Upper lobe of left lung (tissue), 4 donors: ENCODE data around the gene AGAP1.

Experiments
- POLR2A ChIP-seq, 4 donors: fragments of 450-650 bp; IDR thresholded peaks; one replicate each; pipeline ENCODE4 v1.5.1; 2016 to 2017; ENCODE audit warnings: antibody characterized with exemption in 4 of 4, mild to moderate bottlenecking in 2 of 4
- TF ChIP-seq, protein P1 (sequence below), 6 experiments: fragments of 450-650 bp in 4 of 6; fragments of 200-600 bp in 2 of 6; sonication (generic) in 2 of 6; IDR thresholded peaks; one replicate each; pipeline ENCODE4 v1.5.1; 2016 to 2019; ENCODE audit warnings: antibody characterized with exemption in 6 of 6

DNA sequence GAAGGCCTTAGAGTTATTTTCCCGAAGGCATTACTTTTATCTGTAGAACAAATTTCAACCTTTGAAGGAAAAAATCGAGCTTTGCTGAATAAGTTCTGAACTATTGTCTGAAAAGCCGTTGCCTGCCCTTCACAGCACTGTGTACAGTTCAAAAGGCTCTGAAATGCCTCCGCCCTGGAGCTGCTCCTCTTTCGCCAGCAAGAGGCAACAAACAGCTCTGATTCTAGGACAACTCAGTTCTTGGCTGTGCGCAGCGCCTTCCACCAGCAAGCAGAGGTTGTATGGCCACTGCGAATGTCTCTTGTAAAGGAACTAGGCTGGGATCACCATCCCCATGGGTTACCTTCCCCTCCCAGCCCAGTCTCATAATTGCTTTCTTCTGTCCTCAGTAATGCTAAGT lies 365.8 kb downstream of the AGAP1 start:
- no peak for TF ChIP-seq POLR2A (IDR thresholded peaks at IDR 0.05)
- TF ChIP-seq, protein P1, sequence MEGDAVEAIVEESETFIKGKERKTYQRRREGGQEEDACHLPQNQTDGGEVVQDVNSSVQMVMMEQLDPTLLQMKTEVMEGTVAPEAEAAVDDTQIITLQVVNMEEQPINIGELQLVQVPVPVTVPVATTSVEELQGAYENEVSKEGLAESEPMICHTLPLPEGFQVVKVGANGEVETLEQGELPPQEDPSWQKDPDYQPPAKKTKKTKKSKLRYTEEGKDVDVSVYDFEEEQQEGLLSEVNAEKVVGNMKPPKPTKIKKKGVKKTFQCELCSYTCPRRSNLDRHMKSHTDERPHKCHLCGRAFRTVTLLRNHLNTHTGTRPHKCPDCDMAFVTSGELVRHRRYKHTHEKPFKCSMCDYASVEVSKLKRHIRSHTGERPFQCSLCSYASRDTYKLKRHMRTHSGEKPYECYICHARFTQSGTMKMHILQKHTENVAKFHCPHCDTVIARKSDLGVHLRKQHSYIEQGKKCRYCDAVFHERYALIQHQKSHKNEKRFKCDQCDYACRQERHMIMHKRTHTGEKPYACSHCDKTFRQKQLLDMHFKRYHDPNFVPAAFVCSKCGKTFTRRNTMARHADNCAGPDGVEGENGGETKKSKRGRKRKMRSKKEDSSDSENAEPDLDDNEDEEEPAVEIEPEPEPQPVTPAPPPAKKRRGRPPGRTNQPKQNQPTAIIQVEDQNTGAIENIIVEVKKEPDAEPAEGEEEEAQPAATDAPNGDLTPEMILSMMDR (IDR thresholded peaks at IDR 0.05) = no peak
